ENCODE results near the gene SDK1. TPM values are rescaled to one million over a fixed set of nuclear protein-coding genes. Genes with fewer than 3 reads are reported as not detected.

The SDK1 gene
- polyA plus RNA-seq, 2 of the 4 experiments (the other 2 are of a cell fraction) = 0.12 to 0.28 TPM

- ChIA-PET POLR2A (no interaction called here), CTCF (interaction anchor here (0.6 to 0.9 kb wide), 2 partner anchors 99 to 165 kb away, joined by 3 to 5 read pairs; no protein-coding TSS in a partner anchor)
- no peak for TF ChIP-seq GATA3 (IDR thresholded peaks at IDR 0.05; ENCODE audit: borderline replicate concordance)
- no peak for TF ChIP-seq ZC3H11A (IDR thresholded peaks at IDR 0.05)
- TF ChIP-seq JUNB (IDR thresholded peaks at IDR 0.05) = no peak
- no peak for TF ChIP-seq JUN (IDR thresholded peaks at IDR 0.05)
- no peak for TF ChIP-seq MYC (IDR thresholded peaks at IDR 0.05; ENCODE audit: borderline replicate concordance, low read length)
- TF ChIP-seq POLR2AphosphoS2 (conservative IDR thresholded peaks at IDR 0.05; ENCODE audit: low read length) = no peak
- no peak for TF ChIP-seq ELK1 (IDR thresholded peaks at IDR 0.05; ENCODE audit: low read depth, low read length)
- TF ChIP-seq CBX2 (IDR thresholded peaks at IDR 0.05; ENCODE audit: borderline replicate concordance, low read depth) = no peak
- no peak for TF ChIP-seq BCL3 (IDR thresholded peaks at IDR 0.05)
- TF ChIP-seq KDM1A (IDR thresholded peaks at IDR 0.05; ENCODE audit: low read depth) = no peak
- TF ChIP-seq CEBPB (IDR thresholded peaks at IDR 0.05) = no peak
- TF ChIP-seq USF2 (IDR thresholded peaks at IDR 0.05) = no peak
- TF ChIP-seq HEYL (CRISPR knock-in tag; IDR thresholded peaks at IDR 0.05) = no peak
- no peak for TF ChIP-seq CHD2 (IDR thresholded peaks at IDR 0.05; ENCODE audit: low read length, partially characterized antibody)
- no peak for TF ChIP-seq NPAS2 (CRISPR knock-in tag; IDR thresholded peaks at IDR 0.05; ENCODE audit: borderline replicate concordance)
- no peak for TF ChIP-seq MAZ (IDR thresholded peaks at IDR 0.05; ENCODE audit: borderline replicate concordance, low read depth, low read length)
- TF ChIP-seq PBX3 (IDR thresholded peaks at IDR 0.05) = no peak
- no peak for TF ChIP-seq EHF (CRISPR knock-in tag; IDR thresholded peaks at IDR 0.05)
- Histone ChIP-seq H3K4me2 (no peak overlapping the region), H3K4me3 (no peak overlapping the region), H3K27ac (no peak overlapping the region), H3K4me1 (no peaks in the 10 kb centered on the region), H3K9me3 (peaks cover 7% of the 10 kb centered on the region; the same call in 2 of the 3 replicates)
- WGBS (ENCODE audit: missing lambda C conversion rate) = 11% methylated on average over 1 of the region's 1 CpG
- DNase-seq (ENCODE audit: low read depth in 1 of 2, low spot score in 1 of 2) (no peak), FAIRE-seq (no peak), ATAC-seq (no peak)
Observed at GRCh38 chr7:4086723-4087122, 785.7 kb downstream of the SDK1 start.

GRCh38 chr7:4091767-4092166, 790.7 kb downstream of the SDK1 start:
- no peak overlapping the region for H3K27ac ChIP-seq
- 40% methylated on average over 12 of the region's 12 CpGs for WGBS (ENCODE audit: missing lambda C conversion rate)
- FAIRE-seq = no peak
- H3K9me3 ChIP-seq = peaks cover 7% of the 10 kb centered on the region; the same call in 2 of the 3 replicates
- DNase-seq (ENCODE audit: low read depth in 1 of 2, low spot score in 1 of 2) = no peak
- no peak for TF ChIP-seq PBX3 (IDR thresholded peaks at IDR 0.05)
- TF ChIP-seq CBX8 (IDR thresholded peaks at IDR 0.05) = no peak
- TF ChIP-seq ZFP36 (IDR thresholded peaks at IDR 0.05; ENCODE audit: borderline replicate concordance, partially characterized antibody) = no peak
- TF ChIP-seq PHF8 (IDR thresholded peaks at IDR 0.05; ENCODE audit: borderline replicate concordance, low read depth) = no peak
- no peak for TF ChIP-seq TFCP2L1 (CRISPR knock-in tag; IDR thresholded peaks at IDR 0.05)
- TF ChIP-seq CEBPB (IDR thresholded peaks at IDR 0.05) = no peak
- no peak for TF ChIP-seq ATOH8 (CRISPR knock-in tag; IDR thresholded peaks at IDR 0.05; ENCODE audit: low read depth)
- no peak for TF ChIP-seq HOXB13 (CRISPR knock-in tag; IDR thresholded peaks at IDR 0.05; ENCODE audit: low read depth)
- no peak for TF ChIP-seq JUNB (IDR thresholded peaks at IDR 0.05)
- no peak for TF ChIP-seq FOSB (CRISPR knock-in tag; IDR thresholded peaks at IDR 0.05)
- TF ChIP-seq JUN (IDR thresholded peaks at IDR 0.05) = no peak
- no peak for TF ChIP-seq MAFK (IDR thresholded peaks at IDR 0.05; ENCODE audit: partially characterized antibody)
- TF ChIP-seq NPAS2 (CRISPR knock-in tag; IDR thresholded peaks at IDR 0.05; ENCODE audit: borderline replicate concordance) = no peak
- TF ChIP-seq POLR2AphosphoS2 (conservative IDR thresholded peaks at IDR 0.05; ENCODE audit: low read length) = no peak
- no peak for TF ChIP-seq ZC3H11A (IDR thresholded peaks at IDR 0.05)
- no peak for TF ChIP-seq BHLHE40 (IDR thresholded peaks at IDR 0.05; ENCODE audit: low read depth, low read length)
- CTCF ChIA-PET = interaction anchor here (2.2 kb wide), 1 partner anchor 11 kb away, joined by 6 read pairs; no protein-coding TSS in a partner anchor
- no peak overlapping the region for H3K4me3 ChIP-seq
- H3K4me1 ChIP-seq = no peaks in the 10 kb centered on the region
- no peak for ATAC-seq
- POLR2A ChIA-PET = no interaction called here
- H3K4me2 ChIP-seq = no peak overlapping the region

Measured in A549 (cell line).